Measurements from ENCODE around the gene ADIRF.
"Not testable (repeated sequence)": the region's sequence is repeated elsewhere in the genome, so short reads cannot be mapped to it uniquely, and the experiment has no call there.

The ADIRF gene

DNA sequence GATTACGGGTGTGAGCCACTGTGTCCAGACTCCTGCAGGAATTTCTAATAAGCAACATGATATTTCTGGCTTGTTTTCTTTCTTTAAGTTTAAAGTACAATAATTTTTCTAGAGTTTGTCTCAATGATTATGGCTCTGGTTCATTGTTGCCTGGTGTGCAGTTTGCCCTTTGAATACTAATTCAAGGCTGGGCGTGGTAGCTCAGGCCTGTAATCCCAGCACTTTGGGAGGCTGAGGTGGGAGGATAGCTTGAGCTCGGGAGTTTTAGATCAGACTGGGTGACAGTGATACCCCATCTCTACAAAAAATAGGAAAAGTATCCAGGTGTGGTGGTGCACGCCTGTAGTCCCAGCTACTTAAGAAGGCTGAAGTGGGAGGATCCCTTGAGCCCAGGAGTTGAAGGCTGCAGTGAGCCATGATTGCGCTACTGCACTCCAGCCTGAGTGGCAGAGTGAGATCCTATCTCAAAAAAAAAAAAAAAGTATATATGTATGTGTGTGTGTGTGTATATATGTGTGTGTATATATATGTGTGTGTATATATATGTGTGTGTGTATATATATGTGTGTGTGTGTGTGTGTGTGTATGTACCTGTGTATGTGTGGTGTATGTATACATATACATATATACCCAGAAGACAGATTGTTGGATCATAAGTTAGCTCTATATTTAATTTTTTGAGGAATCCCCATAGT lies 8.2 kb downstream of the ADIRF start:
- CTCF ChIA-PET, result interaction anchor here (0.6 kb wide), 2 partner anchors 73 to 353 kb away, joined by 6 to 7 read pairs; no protein-coding TSS in a partner anchor
- TF ChIP-seq, protein P1, sequence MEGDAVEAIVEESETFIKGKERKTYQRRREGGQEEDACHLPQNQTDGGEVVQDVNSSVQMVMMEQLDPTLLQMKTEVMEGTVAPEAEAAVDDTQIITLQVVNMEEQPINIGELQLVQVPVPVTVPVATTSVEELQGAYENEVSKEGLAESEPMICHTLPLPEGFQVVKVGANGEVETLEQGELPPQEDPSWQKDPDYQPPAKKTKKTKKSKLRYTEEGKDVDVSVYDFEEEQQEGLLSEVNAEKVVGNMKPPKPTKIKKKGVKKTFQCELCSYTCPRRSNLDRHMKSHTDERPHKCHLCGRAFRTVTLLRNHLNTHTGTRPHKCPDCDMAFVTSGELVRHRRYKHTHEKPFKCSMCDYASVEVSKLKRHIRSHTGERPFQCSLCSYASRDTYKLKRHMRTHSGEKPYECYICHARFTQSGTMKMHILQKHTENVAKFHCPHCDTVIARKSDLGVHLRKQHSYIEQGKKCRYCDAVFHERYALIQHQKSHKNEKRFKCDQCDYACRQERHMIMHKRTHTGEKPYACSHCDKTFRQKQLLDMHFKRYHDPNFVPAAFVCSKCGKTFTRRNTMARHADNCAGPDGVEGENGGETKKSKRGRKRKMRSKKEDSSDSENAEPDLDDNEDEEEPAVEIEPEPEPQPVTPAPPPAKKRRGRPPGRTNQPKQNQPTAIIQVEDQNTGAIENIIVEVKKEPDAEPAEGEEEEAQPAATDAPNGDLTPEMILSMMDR (conservative IDR thresholded peaks at IDR 0.05; ENCODE audit: low read depth), result no peak
- DNase-seq (ENCODE audit: low spot score), result no peak
- POLR2A ChIA-PET (ENCODE audit: low non-redundant PET), result no interaction called here
- no peak overlapping the region for H3K27ac ChIP-seq

DNA sequence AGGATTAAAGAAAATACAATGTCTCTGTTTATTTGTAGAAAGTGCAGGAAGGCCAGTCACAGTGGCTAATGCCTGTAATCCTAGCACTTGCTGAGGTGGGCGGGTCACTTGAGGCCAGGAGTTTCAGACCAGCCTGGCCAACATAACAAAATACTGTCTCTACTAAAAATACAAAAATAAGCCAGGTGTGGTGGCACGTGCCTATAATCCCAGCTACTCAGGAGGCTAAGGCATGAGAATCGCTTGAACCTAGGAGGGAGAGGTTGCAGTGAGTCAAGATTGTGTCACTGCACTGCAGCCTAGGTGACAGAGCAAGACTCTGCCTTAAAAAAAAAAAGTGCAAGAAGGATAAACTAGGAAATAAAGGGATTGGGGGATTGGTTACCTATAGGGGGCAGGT lies 10.2 kb downstream of the ADIRF start:
- POLR2A ChIA-PET (ENCODE audit: low non-redundant PET), result interaction anchor here (0.7 kb wide), 1 partner anchor 270 kb away, joined by 4 read pairs; no protein-coding TSS in a partner anchor
- DNase-seq (ENCODE audit: low spot score); H3K27ac ChIP-seq; CTCF ChIA-PET: not testable (repeated sequence)

DNA sequence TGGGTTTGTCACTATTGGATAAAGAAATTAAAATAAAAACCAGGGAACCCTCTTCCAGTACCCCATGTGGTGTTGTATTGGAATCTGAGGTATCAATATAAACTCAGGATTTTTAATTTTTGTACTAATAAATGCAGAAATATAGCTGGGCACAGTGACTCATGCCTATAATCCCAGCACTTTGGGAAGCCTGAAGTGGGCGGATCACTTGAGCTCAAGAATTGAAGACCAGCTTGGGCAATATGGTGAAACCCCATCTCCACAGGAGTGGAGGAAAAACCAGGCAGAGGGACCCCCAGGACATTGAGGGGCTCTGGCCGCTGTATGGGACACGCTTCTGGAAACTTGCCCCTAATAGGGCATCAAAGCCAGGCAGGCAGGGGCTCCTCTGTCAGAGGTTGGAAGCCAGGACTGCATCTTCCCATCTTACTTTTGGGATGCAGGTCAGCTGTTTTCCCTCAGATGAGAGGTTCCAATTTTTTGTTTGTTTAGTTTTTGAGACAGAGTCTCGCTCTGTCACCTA lies 11.1 kb downstream of the ADIRF start:
- ChIA-PET CTCF (no interaction called here), POLR2A (ENCODE audit: low non-redundant PET) (no interaction called here)
- TF ChIP-seq, protein P1 (conservative IDR thresholded peaks at IDR 0.05; ENCODE audit: low read depth), result no peak
- no peak for DNase-seq (ENCODE audit: low spot score)
- no peak overlapping the region for H3K27ac ChIP-seq

DNA sequence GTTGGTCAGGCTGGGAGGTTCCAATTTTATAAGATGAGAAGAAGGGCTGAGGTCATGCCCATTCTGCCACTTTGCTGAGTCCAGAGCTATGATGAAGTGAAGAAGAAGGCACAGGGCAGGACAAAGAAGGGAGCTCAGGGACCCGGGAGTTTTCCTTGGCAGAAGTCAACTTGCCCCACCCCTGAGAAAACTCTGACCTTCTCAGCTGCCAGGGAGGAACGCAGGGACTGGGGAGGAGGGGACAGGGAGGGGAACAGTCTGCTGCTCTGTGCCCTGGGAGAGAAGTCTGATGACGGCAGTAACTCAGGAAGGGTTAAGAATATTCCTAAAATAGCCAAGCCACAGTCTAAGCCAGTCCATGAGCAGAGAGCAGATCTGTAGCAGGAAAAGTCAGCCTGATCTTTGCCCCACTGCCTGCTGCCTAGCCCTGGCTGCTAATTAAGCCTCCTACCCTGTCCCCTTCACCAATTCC lies 11.7 kb downstream of the ADIRF start:
- POLR2A ChIA-PET (ENCODE audit: low non-redundant PET), result no interaction called here
- no peak for DNase-seq (ENCODE audit: low spot score)
- CTCF ChIA-PET, result interaction anchor here (0.7 kb wide), 1 partner anchor 171 kb away, joined by 4 read pairs; no protein-coding TSS in a partner anchor
- no peak overlapping the region for H3K27ac ChIP-seq
- TF ChIP-seq, protein P1 (conservative IDR thresholded peaks at IDR 0.05; ENCODE audit: low read depth), result no peak

DNA sequence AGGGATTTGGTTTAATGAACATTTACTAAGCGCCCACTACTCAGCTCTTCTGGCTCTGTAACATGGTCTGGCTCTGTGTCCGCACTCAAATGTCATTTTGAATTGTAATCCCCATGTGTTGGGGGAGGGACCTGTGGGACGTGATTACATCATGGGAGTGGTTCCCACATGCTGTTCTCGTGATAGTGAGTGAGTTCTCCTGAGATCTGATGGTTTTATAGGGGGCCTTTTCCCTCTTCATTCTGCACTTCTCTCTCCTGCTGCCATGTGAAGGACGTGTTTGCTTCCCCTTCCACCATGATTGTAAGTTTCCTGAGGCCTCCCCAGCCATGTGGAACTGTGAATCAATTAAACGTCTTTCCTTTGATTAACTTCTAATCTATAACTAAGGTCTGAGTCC lies 12.7 kb downstream of the ADIRF start:
- POLR2A ChIA-PET (ENCODE audit: low non-redundant PET), result interaction anchor here (0.5 kb wide), 1 partner anchor 67 kb away, joined by 4 read pairs; no protein-coding TSS in a partner anchor
- CTCF ChIA-PET; H3K27ac ChIP-seq; DNase-seq (ENCODE audit: low spot score): not testable (repeated sequence)

DNA sequence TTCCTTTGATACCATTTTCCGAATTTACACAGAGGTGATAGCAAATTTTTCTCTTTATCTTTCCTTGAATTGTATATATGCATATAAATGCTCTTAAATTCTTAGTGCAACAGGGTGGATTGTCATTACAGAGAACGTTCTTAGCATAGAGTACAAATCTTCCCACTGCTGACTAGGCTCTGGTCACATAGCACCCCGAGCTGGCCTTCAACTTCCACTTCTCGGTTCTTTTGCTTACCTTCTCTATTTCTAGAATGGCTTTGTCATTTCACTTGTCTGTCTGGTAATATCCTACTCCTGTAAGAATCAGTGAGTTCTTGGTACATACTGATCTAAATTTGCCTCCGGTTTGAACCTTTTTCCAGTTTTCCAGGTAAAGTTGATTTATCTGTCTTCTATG lies 13.4 kb downstream of the ADIRF start:
- CTCF ChIA-PET, result no interaction called here
- POLR2A ChIA-PET (ENCODE audit: low non-redundant PET), result interaction anchor here (0.5 kb wide), 1 partner anchor 67 kb away, joined by 4 read pairs; no protein-coding TSS in a partner anchor
- no peak overlapping the region for H3K27ac ChIP-seq
- no peak for DNase-seq (ENCODE audit: low spot score)
- TF ChIP-seq, protein P1 (conservative IDR thresholded peaks at IDR 0.05; ENCODE audit: low read depth), result no peak

DNA sequence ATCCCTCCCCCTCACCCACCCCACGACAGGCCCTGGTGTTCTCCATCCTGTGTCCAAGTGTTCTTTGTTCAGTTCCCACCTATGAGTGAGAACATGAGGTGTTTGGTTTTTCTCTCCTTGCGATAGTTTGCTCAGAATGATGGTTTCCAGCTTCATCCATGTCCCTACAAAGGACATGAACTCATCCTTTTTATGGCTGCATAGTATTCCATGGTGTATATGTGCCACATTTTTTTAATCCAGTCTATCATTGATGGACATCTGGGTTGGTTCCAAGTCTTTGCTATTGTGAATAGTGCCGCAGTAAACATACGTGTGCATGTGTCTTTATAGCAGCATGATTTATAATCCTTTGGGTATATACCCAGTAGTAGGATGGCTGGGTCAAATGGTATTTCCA lies 16.2 kb downstream of the ADIRF start:
- DNase-seq (ENCODE audit: low spot score); H3K27ac ChIP-seq; POLR2A ChIA-PET (ENCODE audit: low non-redundant PET): not testable (repeated sequence)
- CTCF ChIA-PET, result interaction anchor here (0.5 kb wide), 1 partner anchor 112 kb away, joined by 4 read pairs; no protein-coding TSS in a partner anchor

DNA sequence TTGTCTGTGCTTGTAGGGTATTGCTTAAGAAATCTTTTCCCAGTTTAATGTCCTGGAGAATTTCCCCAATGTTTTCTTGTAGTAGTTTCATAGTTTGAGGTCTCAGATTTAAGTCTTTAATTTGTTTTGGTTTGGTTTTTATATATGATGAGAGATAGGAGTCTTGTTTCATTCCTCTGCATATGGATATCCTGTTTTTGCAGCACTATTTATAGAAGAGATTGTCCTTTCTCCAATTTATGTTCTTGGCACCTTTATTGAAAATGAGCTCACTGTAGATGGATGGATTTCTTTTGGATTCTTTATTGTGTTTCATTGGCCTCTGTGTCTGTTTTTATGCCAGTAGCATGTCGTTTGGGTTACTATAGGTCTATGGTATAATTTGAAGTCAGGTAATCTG lies 20.2 kb downstream of the ADIRF start:
- POLR2A ChIA-PET (ENCODE audit: low non-redundant PET), result no interaction called here
- H3K27ac ChIP-seq, result no peak overlapping the region
- TF ChIP-seq, protein P1 (conservative IDR thresholded peaks at IDR 0.05; ENCODE audit: low read depth), result no peak
- CTCF ChIA-PET, result interaction anchor here (0.7 to 1.2 kb wide), 2 partner anchors 10 to 345 kb away, joined by 3 to 5 read pairs; no protein-coding TSS in a partner anchor
- DNase-seq (ENCODE audit: low spot score), result no peak

DNA sequence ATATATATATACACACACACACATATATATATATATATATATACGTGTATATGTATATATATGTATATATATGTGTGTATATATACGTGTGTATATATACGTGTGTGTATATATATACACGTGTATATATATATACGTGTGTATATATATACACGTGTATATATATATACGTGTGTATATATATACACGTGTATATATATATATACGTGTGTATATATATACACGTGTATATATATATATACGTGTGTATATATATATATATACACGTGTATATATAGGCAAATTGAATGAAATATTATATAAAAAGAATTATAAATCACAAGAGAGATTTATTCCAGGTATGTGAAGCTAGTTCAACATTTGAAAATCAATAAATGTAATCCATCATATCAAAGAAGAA lies 23.1 kb downstream of the ADIRF start:
- POLR2A ChIA-PET (ENCODE audit: low non-redundant PET); DNase-seq (ENCODE audit: low spot score): not testable (repeated sequence)
- CTCF ChIA-PET, result interaction anchor here (1.1 kb wide), 1 partner anchor 75 kb away, joined by 3 read pairs; no protein-coding TSS in a partner anchor

More for the DNA sequence above, 23.1 kb downstream of the ADIRF start:
- H3K27ac ChIP-seq, result not testable (repeated sequence)
